K562 (cell line): ENCODE measurements around the gene PSMB2. TPM values are rescaled to one million over a fixed set of nuclear protein-coding genes. Genes with fewer than 3 reads are reported as not detected.

Experiments
- ATAC-seq: fragments of 200-7000 bp; cut with Tn5 transposase; 3 replicates; pipeline ENCODE4 v1.9.1; 2020; ENCODE audit warnings: moderate library complexity
- BruUV-seq: library from RNA; stranded (reverse); fragments of 400-500 nt; replicated peaks from 2 replicates; lab custom pipeline; 2021; lab: Mats Ljungman, UMichigan
- CTCF ChIA-PET: fragments of 300-600 bp; formaldehyde crosslinking; extraction: SDS; loops from one replicate; lab custom pipeline; 2021; ENCODE audit warnings: low intra/inter-chr PET ratio; lab: Yijun Ruan, JAX
- POLR2A ChIA-PET: fragments of 300-600, 350-650 bp; sonication (Branson Sonifier 250); formaldehyde crosslinking; extraction: SDS; loops from one replicate; lab custom pipeline; 2021; ENCODE audit warnings: antibody characterized with exemption, inconsistent platforms; lab: Yijun Ruan, JAX
- DNase-seq, 4 experiments: peaks; one replicate each; pipeline versions ENCODE4 v3.0.0 to v3.0.0-alpha.2; 2011 to 2018; ENCODE audit warnings: low spot score in 3 of 4, mixed read lengths in 3 of 4; ENCODE audit errors: extremely low read depth in 1 of 4
- FAIRE-seq: peaks from 2 replicates; lab custom pipeline; 2011; peaks lifted over from hg19 to GRCh38; lab: Jason Lieb, UNC
- H2AFZ ChIP-seq: 2 replicates; pipeline ENCODE4 v1.6.0; 2011; ENCODE audit warnings: low read depth, low read length, control low read depth, inconsistent platforms
- H3K27ac ChIP-seq: fragments of 200-600 bp; 3 replicates; pipeline ENCODE4 v1.8.0; 2011; ENCODE audit warnings: low read depth, mild to moderate bottlenecking, control low read depth, inconsistent platforms, low read length, moderate library complexity, mixed read lengths; ENCODE audit errors: extremely low read depth
- H3K27me3 ChIP-seq, 2 experiments: fragments of 300-600 bp in 1 of 2; 2 replicates in 1 of 2; 3 replicates in 1 of 2; pipeline versions ENCODE4 v1.6.0 to v1.8.0; 2011; ENCODE audit warnings: inconsistent platforms in 2 of 2, low read length in 2 of 2, mild to moderate bottlenecking in 1 of 2, mixed read lengths in 1 of 2, moderate library complexity in 1 of 2; ENCODE audit not compliant: control insufficient read depth in 2 of 2, insufficient read depth in 2 of 2
- H3K36me3 ChIP-seq: fragments of 300-600 bp; 3 replicates; pipeline ENCODE4 v1.8.0; 2011; ENCODE audit warnings: mild to moderate bottlenecking, low read length, inconsistent platforms; ENCODE audit not compliant: control insufficient read depth, insufficient read depth
- H3K4me1 ChIP-seq, 2 experiments: fragments of 200-600 bp in 1 of 2; replicated peaks in 1 of 2; 2 replicates in 1 of 2; 3 replicates in 1 of 2; pipeline versions ENCODE4 v1.5.1 to v1.8.0; 2011; ENCODE audit warnings: inconsistent platforms in 2 of 2, low read length in 2 of 2, mild to moderate bottlenecking in 1 of 2, mixed read lengths in 1 of 2, moderate library complexity in 1 of 2; ENCODE audit not compliant: control insufficient read depth in 2 of 2, insufficient read depth in 2 of 2
- H3K4me2 ChIP-seq: 2 replicates; pipeline ENCODE4 v1.6.1; 2011; ENCODE audit warnings: low read length, control low read depth, inconsistent platforms, mixed read lengths; ENCODE audit not compliant: insufficient read depth
- H3K4me3 ChIP-seq: fragments of 200-600 bp; sonication (generic), shearing (Covaris generic); 2 replicates; pipeline ENCODE4 v1.5.1; 2016; ENCODE audit warnings: control low read depth, inconsistent platforms
- H3K79me2 ChIP-seq: fragments of 200-600 bp; 3 replicates; pipeline ENCODE4 v1.8.0; 2011; ENCODE audit warnings: low read length, inconsistent platforms; ENCODE audit not compliant: control insufficient read depth, insufficient read depth
- H3K9ac ChIP-seq, 2 experiments: 2 replicates each; pipeline versions ENCODE4 v1.6.0 to v1.6.1; 2011; ENCODE audit warnings: low read depth in 2 of 2, low read length in 2 of 2, control low read depth in 1 of 2, inconsistent platforms in 1 of 2, mild to moderate bottlenecking in 1 of 2, mixed read lengths in 1 of 2; ENCODE audit not compliant: insufficient read depth in 1 of 2
- H3K9me1 ChIP-seq: one replicate; pipeline ENCODE4 v1.6.0; 2011; ENCODE audit warnings: inconsistent platforms, mild to moderate bottlenecking, low read length, moderate library complexity; ENCODE audit not compliant: control insufficient read depth, insufficient read depth
- H3K9me3 ChIP-seq: replicated peaks from 2 replicates; pipeline ENCODE4 v1.5.1; 2011; ENCODE audit warnings: low read depth, low read length, inconsistent platforms; ENCODE audit not compliant: control insufficient read depth, insufficient read depth
- H4K20me1 ChIP-seq: replicated peaks from 2 replicates; pipeline ENCODE4 v1.6.1; 2011; ENCODE audit warnings: low read length, inconsistent platforms, mixed read lengths; ENCODE audit not compliant: control insufficient read depth, insufficient read depth
- CBX2 ChIP-seq: fragments of 200-600 bp; sonication (generic); IDR thresholded peaks from one replicate; pipeline ENCODE4 v1.6.1; 2012; ENCODE audit warnings: mild to moderate bottlenecking, low read length, inconsistent platforms; ENCODE audit not compliant: insufficient read depth, poor library complexity, severe bottlenecking
- CHAMP1 ChIP-seq: fragments of 450-650 bp; IDR thresholded peaks from 2 replicates; pipeline ENCODE4 v1.6.1; 2016; ENCODE audit warnings: mild to moderate bottlenecking
- CREB1 ChIP-seq, 2 experiments: sonication (generic) in 1 of 2; formaldehyde crosslinking in 1 of 2; IDR thresholded peaks; 2 replicates each; pipeline versions ENCODE4 v1.6.1 to v1.8.0; 2012 to 2022; ENCODE audit warnings: inconsistent platforms in 1 of 2, mild to moderate bottlenecking in 1 of 2, missing genetic modification reagents in 1 of 2, moderate library complexity in 1 of 2
- DACH1 ChIP-seq: fragments of 450-650 bp; IDR thresholded peaks from 2 replicates; pipeline ENCODE4 v1.6.1; 2018; ENCODE audit not compliant: partially characterized antibody
- GATAD2B ChIP-seq: fragments of 450-650 bp; IDR thresholded peaks from 2 replicates; pipeline ENCODE4 v1.6.1; 2017; ENCODE audit warnings: mild to moderate bottlenecking, borderline replicate concordance
- LCOR ChIP-seq: sonication (generic); formaldehyde crosslinking; IDR thresholded peaks from 2 replicates; pipeline ENCODE4 v1.8.0; 2022; ENCODE audit warnings: mild to moderate bottlenecking, missing genetic modification reagents
- MAFG ChIP-seq: fragments of 450-650 bp; conservative IDR thresholded peaks from 2 replicates; pipeline ENCODE4 v1.6.1; 2016; ENCODE audit warnings: missing genetic modification characterization, missing compliant biosample characterization
- SMARCA4 ChIP-seq: fragments of 450-650 bp; IDR thresholded peaks from 2 replicates; pipeline ENCODE4 v1.6.1; 2016
- SMARCC2 ChIP-seq: fragments of 450-650 bp; IDR thresholded peaks from 2 replicates; pipeline ENCODE4 v1.6.1; 2017; ENCODE audit warnings: antibody characterized with exemption, moderate library complexity, mild to moderate bottlenecking, low read depth
- TSC22D4 ChIP-seq: fragments of 450-650 bp; IDR thresholded peaks from 2 replicates; pipeline ENCODE4 v1.6.1; 2016; ENCODE audit warnings: missing genetic modification characterization, missing biosample characterization, control low read depth
- ZC3H11A ChIP-seq: IDR thresholded peaks from 2 replicates; pipeline ENCODE4 v1.6.1; 2012; ENCODE audit warnings: low read depth, low read length, improper control_type of control experiment
- ZNF124 ChIP-seq: sonication (generic); formaldehyde crosslinking; IDR thresholded peaks from 2 replicates; pipeline ENCODE4 v1.8.1; 2022; ENCODE audit warnings: missing genetic modification reagents
- ZNF184 ChIP-seq: sonication (generic); formaldehyde crosslinking; IDR thresholded peaks from 2 replicates; pipeline ENCODE4 v1.5.0; 2020; ENCODE audit warnings: missing genetic modification reagents
- WGBS: fragments of 100-300 bp; shearing (Covaris generic); methylation state at CpG from one replicate; pipeline ENCODE4 v1.1.6; 2016; ENCODE audit warnings: low coverage, mixed read lengths; ENCODE audit not compliant: insufficient coverage; ENCODE audit errors: missing lambda C conversion rate; 5-methylcytosine and 5-hydroxymethylcytosine counted together
- in situ Hi-C: fragments of 300-500 bp; cut with MboI; formaldehyde crosslinking; loops from 4 replicates; pipeline ENCODE4 v1.15.0; 2018; ENCODE audit warnings: inconsistent platforms, mixed read lengths
- intact Hi-C: fragments of 100-400 bp; cut with micrococcal nuclease; formaldehyde crosslinking; loops from 2 replicates; pipeline ENCODE4 v1.14.2; 2022
- polyA plus RNA-seq, 8 experiments: library from polyadenylated mRNA; depleted of rRNA in 4 of 8; stranded (reverse) in 5 of 8; unstranded in 3 of 8; fragments of >200 nt; fragmentation: Nextera tagmentation in 2 of 8; fragmentation: Illumina TruSeq in 1 of 8; extraction: Ambion mirVana in 2 of 8; extraction: Trizol in 1 of 8; gene quantifications; 2 replicates each; pipeline versions ENCODE4 v1.2.1 to v1.2.3, GENCODE V29; 2011 to 2014; ENCODE audit warnings: inconsistent platforms in 1 of 8, missing spikeins in 1 of 8
- total RNA-seq, 7 experiments: library from RNA; depleted of rRNA in 6 of 7; stranded (reverse); fragments of >200 nt in 6 of 7; fragmentation: Illumina TruSeq in 2 of 7; extraction: Trizol in 2 of 7; gene quantifications; 2 replicates each; pipeline versions ENCODE4 v1.2.1 to v1.2.3, GENCODE V29; 2011 to 2021; ENCODE audit warnings: low replicate concordance in 1 of 7

Gene PSMB2
- total and polyA plus RNA-seq, 9 of the 15 experiments (the other 6 are each of a cell fraction or from before 2014, with no cell fraction given), result 71.7 to 543 (median 165) TPM

- no peak for TF ChIP-seq CBX2
- 0 out of 2 replicates have a peak, but pooled peaks have one; percentile 39 for TF ChIP-seq LCOR
- TF ChIP-seq MAFG (tag), result peak; percentile 67
- no peak for TF ChIP-seq TSC22D4 (tag)
- peak; percentile 72; the same call in 1 of the 2 replicates for TF ChIP-seq SMARCA4
- TF ChIP-seq CREB1 (IDR thresholded peaks at IDR 0.05), result no peak
- no peak for TF ChIP-seq CREB1 (CRISPR knock-in tag; IDR thresholded peaks at IDR 0.05)
- TF ChIP-seq SMARCC2, result peak; percentile 57; the same call in 1 of the 2 replicates
Observed at GRCh38 chr1:35570589-35571137, 70.7 kb downstream of the PSMB2 start (continued).

- ATAC-seq (no peak), DNase-seq (no peak), FAIRE-seq (no peak)
- no peak overlapping the region for H2AFZ ChIP-seq
- ChIA-PET POLR2A (interaction anchor here (0.5 to 1.2 kb wide), 4 partner anchors 13 to 827 kb away, joined by 3 to 4 read pairs (median 3); no protein-coding TSS in a partner anchor), CTCF (interaction anchor here (1.0 to 3.6 kb wide), 5 partner anchors 111 to 204 kb away, joined by 3 to 47 read pairs (median 11); no protein-coding TSS in a partner anchor)
- no peak overlapping the region for H3K4me3 ChIP-seq
- peaks cover 3 to 18% of the 10 kb centered on the region in 2 experiments; a peak in 4 of 5 replicates for H3K27me3 ChIP-seq
- 9% methylated on average over 1 of the region's 1 CpG for WGBS
- intact Hi-C loops, result loop anchor here (1.0 kb wide), 4 partner anchors 76 to 204 kb away; no protein-coding TSS in a partner anchor
- H3K27ac ChIP-seq, result no peak overlapping the region
- H4K20me1 ChIP-seq, result peaks cover 12% of the 10 kb centered on the region; the same call in 1 of the 2 replicates
- no peaks in the 10 kb centered on the region for H3K79me2 ChIP-seq
- H3K9me1 ChIP-seq, result no peaks in the 10 kb centered on the region
- BruUV-seq, result no TSS peak
- H3K36me3 ChIP-seq, result peaks cover 8% of the 10 kb centered on the region; the same call in 1 of the 3 replicates
- no peak overlapping the region for H3K9ac ChIP-seq
- in situ Hi-C loops, result loop anchor here (5.0 to 10.0 kb wide), 3 partner anchors 152 to 365 kb away; no protein-coding TSS in a partner anchor
- no peaks in the 10 kb centered on the region for H3K9me3 ChIP-seq
- H3K4me2 ChIP-seq, result no peak overlapping the region
- H3K4me1 ChIP-seq, result peaks cover 3 to 23% of the 10 kb centered on the region in 2 experiments; a peak in 2 of 5 replicates
- TF ChIP-seq ZNF124 (no peak), DACH1 (no peak), GATAD2B (no peak), ZNF184 (no peak), ZC3H11A (no peak), CHAMP1 (no peak)
Observed at GRCh38 chr1:35569936-35570335, 71.4 kb downstream of the PSMB2 start.
